IPS-18c (cell line): ENCODE measurements around the gene THAP3.
"Not testable (repeated sequence)": the region's sequence is repeated elsewhere in the genome, so short reads cannot be mapped to it uniquely, and the experiment has no call there.

Source experiments
- H3K4me3 ChIP-seq: 2 replicates; pipeline ENCODE4 v1.7.0; 2013; ENCODE audit warnings: low read depth, mild to moderate bottlenecking, low read length, moderate library complexity; ENCODE audit not compliant: insufficient read depth
- H3K9me3 ChIP-seq: one replicate; pipeline ENCODE4 v1.6.1; 2013; ENCODE audit warnings: mild to moderate bottlenecking, low read length, moderate library complexity; ENCODE audit not compliant: control insufficient read depth, insufficient read depth

Gene THAP3

DNA sequence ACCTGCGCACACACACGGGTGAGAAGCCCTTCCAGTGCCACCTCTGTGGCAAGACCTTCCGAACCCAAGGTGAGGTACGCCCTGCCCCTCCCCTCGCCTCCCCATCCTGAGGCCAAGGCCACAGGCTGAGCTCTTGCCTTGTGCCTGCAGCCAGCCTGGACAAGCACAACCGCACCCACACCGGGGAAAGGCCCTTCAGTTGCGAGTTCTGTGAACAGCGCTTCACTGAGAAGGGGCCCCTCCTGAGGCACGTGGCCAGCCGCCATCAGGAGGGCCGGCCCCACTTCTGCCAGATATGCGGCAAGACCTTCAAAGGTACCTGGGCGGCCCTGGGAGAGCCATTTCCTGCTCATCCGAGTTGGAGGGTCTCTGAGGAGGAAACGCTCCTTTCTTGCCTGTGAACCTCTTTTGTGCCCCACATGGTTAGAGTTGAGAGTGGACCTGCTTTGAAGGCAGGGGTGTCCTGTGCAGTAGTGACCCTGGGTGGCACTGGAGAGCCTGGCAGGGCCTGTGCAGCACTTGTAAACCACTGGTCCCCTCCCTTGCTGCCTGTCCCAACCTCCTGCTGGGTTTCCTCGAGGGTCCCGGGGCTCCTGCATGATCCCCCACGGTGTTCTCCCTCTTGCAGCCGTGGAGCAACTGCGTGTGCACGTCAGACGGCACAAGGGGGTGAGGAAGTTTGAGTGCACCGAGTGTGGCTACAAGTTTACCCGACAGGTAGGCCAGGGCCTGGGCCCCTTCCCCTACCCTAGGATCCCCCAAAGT is 36.4 kb upstream of the THAP3 start:
- Histone ChIP-seq H3K4me3 (no peak overlapping the region), H3K9me3 (no peaks in the 10 kb centered on the region)

DNA sequence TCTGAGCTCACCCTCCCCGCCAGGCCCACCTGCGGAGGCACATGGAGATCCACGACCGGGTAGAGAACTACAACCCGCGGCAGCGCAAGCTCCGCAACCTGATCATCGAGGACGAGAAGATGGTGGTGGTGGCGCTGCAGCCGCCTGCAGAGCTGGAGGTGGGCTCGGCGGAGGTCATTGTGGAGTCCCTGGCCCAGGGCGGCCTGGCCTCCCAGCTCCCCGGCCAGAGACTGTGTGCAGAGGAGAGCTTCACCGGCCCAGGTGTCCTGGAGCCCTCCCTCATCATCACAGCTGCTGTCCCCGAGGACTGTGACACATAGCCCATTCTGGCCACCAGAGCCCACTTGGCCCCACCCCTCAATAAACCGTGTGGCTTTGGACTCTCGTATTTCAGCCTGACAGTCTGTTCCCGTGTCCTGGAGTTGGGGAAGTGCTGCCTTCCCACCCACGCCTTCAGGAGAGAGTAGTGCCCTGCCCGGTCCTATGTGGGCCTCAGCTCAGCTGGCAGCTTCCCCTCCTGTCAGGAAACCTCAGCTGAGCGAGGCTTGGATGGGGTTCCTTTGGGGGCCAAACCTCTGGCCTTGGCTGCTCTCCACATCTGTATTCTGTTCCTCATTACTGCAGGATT is 35.7 kb upstream of the THAP3 start:
- H3K4me3 ChIP-seq, result no peak overlapping the region
- H3K9me3 ChIP-seq, result no peaks in the 10 kb centered on the region

DNA sequence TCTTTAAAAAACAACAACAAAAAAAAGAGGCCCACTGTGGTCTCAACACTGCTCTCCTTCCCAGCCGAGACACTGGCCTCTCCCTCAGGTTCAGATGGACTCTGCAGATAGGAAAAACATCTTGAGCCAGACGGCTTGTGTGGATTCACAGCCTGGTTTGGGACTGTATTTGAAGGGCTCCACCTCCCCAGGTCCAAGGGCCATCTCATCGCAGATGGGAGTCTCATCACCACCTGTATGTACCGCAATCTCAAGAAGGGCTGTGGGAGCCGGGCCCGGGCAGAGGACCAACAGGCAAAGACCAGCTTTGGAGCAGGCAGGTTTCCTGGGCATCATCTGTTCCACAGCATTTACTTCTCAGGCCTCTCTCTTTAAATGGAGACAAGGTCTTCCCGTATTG is 34.6 kb upstream of the THAP3 start:
- H3K4me3 ChIP-seq, result no peak overlapping the region
- H3K9me3 ChIP-seq, result no peaks in the 10 kb centered on the region

DNA sequence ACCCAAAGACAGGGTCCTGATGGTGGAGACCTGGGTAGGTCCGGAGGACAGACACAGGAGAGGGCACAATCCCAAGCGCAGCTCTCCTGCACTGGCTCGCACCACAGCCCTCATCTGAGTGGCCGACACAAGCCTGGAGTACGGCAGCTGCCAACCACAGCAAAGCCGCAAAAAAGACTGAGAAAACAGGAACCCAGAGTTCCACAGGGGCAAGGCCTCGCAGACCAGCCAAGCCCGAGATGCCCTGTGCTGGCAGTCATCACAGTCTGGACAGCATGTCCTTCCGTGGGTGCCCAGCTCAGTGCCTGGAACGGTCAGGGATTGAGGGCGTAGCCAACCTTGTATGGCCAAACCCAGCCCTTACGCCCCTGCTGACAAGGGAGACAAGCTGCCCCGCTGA is 33.4 kb upstream of the THAP3 start:
- H3K9me3 ChIP-seq, result no peaks in the 10 kb centered on the region
- no peak overlapping the region for H3K4me3 ChIP-seq

DNA sequence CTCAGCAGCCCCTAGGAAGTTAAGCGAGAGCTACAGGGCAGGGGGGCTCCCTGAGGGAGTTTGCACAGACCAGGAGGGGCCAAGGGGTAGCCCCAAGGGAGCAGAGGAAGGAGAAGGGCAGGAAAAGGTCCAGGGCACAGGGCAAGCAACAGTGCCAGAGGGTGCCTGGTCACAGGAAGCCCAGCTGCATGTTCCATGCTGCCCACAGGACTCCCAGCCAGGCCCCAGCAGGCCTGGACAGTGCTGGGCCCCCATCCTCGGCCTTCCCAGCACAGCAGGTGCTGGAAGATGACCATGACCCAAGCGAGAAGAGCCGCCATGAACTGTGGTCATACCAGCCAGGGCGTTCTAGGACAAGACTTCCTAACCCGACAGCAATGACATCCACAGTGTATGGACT is 33.0 kb upstream of the THAP3 start:
- no peaks in the 10 kb centered on the region for H3K9me3 ChIP-seq

DNA sequence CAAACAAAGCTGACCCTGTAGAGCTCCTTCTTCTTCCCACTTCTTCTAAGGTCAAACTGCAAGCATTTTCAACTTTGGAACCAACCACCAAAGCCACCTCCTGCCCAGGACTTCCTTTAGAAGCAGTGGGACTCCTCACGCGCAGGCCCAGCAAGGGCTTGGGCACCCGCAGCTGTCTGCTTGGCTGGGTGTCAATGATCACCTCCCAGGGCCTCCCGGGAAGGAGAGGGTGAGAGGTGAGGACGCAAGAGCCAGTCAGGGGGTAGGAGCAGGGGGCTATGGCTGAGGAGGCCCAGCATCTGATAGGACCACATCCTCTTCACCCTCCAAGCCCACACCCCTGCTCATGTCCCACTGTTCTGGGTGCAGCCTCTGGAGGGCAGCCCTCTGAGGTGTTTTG is 32.2 kb upstream of the THAP3 start:
- Histone ChIP-seq H3K4me3 (no peak overlapping the region), H3K9me3 (no peaks in the 10 kb centered on the region)

More for the DNA sequence above, 33.0 kb upstream of the THAP3 start:
- H3K4me3 ChIP-seq, result no peak overlapping the region

DNA sequence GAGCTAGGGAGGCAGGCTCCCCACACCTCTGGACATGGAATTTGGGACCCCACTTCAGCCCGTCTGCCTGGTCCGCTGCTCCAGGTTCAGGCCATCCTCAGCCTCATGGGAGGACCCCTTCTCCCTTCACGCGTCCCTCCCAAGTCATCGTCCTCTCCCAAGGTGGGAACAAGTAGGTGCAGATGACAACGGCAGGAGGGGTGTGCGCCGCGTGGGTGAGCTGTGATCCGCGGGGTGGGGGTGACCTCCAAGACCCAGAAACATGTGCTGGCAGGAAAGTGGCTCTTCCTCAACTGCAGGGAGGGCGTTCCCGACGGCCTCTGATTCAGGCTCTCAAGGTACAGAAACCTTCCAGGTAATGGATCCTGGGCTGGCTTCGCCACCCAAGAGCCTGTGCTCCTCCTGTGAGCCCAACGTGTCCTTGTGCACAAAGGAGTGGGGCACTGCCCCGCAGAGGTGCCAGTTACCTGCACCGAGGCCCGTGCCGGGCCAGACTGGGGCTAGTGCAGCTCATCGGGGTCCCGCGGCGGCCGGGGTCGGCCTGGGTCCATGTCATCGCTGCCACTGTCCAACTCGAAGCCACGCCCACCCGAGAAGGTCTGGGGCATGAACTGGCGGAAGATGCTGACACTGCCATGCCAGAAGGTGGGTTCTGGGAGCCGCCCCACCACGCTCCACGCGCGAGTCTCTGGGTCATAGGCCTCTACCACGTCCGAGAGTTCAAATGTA is 31.6 kb upstream of the THAP3 start:
- H3K4me3 ChIP-seq, result no peak overlapping the region
- no peaks in the 10 kb centered on the region for H3K9me3 ChIP-seq

DNA sequence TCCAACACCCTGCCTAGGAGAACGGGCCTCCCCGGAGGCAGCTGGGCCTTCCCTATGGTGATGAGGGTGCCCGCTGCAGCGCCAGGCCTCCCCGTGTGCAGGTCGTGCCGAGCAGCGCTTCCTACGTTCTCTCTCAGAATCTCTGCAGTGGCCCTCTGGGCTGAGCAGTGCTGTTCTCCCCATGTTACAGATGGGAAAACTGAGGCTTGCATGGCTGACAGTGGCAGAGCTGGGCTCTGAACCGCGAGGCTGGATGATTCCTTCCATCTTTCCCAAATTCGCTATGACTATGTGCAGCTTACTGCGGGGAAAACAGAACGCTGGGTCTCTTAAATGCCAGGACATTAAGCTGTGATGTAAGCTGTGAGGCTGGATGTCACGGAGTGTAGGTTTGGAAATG is 30.9 kb upstream of the THAP3 start:
- Histone ChIP-seq H3K9me3 (no peaks in the 10 kb centered on the region), H3K4me3 (no peak overlapping the region)

DNA sequence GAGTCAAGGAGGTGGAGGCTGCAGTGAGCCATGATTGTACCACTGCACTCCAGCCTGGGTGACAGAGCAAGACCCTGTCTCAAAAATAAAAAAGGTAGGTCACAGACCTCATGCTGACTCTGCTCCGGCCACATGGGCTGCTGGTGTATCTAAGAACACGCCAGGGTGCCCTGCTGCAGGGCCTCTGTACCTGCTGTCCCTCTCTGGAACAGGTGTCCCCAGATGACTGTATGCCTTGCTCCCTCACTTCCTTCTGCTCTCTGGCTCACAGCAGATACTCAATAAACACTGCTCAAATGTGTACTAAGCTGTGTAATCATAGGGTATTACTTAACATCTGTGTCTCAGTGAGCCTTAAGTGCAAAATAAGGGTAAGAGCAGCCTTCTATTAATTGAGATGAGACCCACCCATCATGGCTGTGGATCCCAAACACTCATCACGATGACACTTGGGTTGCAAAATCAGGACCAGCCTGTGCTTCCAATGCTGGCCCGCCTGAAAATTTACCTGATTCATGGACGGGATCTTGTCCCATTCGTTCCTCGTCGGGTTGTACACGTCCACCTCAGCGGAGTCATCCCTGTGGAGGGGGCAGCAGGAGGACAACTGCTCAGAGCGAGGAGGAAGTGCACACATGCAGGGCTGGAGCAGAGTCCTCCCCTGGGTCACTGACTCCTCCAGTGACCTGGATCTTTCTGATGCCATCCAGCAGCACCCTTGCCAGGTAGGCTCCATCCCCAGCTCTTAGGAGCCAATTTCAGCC is 29.5 kb upstream of the THAP3 start:
- Histone ChIP-seq H3K4me3 (no peak overlapping the region), H3K9me3 (no peaks in the 10 kb centered on the region)

DNA sequence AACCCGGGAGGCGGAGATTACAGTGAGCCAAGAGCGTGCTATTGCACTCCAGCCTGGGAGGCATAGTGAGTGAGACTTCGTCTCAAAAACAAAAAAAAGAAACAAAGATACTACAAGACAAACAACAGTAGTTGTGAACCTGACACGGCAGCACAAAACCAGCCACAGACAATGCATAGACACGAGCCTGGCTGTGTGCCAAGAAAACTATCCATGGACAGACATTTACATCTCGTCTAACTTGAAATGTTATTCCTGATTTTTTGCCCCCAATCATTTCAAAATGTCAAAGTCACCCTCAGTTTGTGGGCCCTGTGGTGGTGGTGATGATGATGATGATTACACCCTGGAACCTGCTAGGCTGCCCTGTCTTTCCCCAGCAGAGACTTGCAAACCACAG is 28.3 kb upstream of the THAP3 start:
- H3K4me3 ChIP-seq, result no peak overlapping the region
- no peaks in the 10 kb centered on the region for H3K9me3 ChIP-seq

DNA sequence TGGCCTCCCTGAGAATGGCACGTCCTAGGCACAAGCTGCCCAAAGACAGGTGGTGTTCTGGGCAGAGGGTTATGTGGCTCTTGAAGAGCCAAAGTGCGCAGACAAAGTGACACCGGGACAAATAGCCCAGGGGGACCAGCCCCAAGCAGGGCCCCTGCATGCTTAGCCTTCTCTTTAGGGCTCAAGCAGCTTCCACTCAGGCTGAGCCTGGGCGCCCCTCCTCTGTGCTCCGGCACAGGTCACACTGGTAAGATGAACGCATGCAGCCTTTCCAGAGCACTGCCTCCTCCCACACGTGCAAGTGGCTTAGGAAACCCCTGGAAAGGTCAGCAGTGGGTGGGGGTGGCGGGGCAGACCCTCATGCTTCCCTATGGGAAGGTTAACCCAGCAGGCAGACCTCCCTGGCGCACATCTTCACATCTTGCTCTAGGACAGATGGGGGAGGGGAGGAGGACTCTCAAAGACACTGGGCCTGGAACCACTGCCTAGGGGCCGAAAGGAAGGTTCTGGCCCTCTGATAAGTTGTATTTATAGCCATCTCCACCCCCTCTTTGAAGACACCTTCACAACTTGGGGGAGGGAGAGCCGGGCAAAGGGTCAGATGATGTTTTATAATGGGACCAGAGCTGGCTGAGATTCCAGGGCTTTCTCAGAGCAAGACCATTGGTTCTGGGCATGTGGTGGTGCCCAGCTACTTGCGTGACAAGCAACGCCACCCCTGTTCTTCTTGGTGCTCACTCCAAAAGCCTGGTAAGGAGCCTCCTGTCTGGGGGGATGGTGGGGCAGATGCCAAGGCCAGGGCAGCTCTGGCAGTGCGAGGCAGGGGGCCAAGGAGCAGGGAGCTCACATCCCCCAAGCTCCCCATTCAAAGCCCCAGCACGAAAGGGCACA is 27.5 kb upstream of the THAP3 start:
- H3K4me3 ChIP-seq, result no peak overlapping the region
- H3K9me3 ChIP-seq, result peaks cover 4% of the 10 kb centered on the region

DNA sequence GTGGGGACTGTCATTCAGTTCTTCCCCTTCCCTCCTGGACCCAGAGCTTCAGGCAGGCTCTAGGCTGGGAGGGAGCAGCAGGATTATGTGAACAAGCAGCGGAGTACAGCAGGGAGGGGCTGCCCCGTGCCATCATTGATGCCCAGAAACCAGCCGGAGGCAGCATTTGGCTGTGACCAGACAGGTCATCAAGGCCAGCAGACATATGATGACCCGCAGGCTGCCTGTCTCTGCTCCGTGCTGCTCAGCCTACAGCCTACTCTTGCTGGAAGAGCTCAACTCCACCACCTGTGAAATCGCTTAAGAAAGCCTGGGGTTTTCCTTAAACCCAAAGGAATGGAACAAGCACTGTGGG is 26.9 kb upstream of the THAP3 start:
- peaks cover 6% of the 10 kb centered on the region for H3K9me3 ChIP-seq

DNA sequence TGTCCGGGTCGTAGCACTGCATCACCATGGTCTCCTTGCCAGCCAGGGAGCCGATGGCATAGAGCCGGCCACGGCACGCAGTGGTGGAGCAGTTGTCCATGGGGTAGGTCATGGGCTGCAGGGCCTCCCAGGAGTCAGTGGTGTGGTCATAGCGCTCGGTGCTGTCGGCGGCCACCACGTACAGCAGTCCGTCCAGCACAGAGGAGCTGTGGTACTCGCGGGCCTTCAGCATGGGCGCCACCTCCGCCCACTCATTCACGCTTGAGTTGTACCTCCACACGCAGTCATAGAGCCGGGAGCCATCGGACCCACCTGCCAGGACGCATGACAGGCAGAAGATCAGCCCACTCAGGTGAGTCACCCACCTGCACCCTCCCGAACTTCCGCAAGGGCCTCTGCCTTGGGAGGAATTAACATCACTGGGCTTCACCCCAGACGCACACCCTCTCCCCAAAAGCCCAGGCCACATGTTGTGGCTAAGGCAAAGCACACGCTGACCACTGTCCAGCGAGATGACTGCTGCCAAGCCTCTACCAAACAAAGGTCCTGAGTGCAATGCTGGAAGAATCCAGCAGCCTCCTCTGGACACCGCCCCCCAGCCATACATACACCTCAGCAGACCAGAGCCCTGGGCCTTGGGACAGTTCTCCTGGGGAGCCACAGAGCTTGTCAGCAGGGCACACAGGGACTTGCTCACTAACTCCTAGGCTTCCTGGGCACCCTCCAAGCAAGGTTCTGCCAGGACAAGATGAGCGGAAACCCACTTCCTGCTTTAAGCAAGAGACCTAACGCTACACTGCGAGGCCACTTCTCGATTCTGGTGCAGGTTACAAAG is 25.3 kb upstream of the THAP3 start:
- H3K9me3 ChIP-seq, result peaks cover 6% of the 10 kb centered on the region
- no peak overlapping the region; the same call in 1 of the 2 replicates for H3K4me3 ChIP-seq

More for the DNA sequence above, 26.9 kb upstream of the THAP3 start:
- H3K4me3 ChIP-seq, result no peak overlapping the region

DNA sequence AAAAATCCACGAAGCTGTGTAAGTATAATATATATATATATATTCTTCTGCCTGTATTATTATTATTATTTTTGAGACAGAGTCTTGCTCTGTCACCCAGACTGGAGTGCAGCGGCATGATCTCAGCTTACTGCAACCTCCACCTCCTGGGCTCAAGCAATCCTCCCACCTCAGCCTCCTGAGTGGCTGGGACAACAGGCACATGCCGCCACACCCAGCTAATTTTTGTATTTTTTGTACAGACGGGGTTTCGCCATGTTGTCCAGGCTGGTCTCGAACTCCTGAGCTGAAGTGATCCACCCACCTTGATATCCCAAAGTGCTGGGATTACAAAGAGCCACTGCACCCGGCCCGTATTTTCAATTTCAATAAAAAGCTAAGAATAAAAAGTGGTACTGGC is 24.7 kb upstream of the THAP3 start:
- not testable (repeated sequence) for H3K4me3 ChIP-seq, H3K9me3 ChIP-seq

DNA sequence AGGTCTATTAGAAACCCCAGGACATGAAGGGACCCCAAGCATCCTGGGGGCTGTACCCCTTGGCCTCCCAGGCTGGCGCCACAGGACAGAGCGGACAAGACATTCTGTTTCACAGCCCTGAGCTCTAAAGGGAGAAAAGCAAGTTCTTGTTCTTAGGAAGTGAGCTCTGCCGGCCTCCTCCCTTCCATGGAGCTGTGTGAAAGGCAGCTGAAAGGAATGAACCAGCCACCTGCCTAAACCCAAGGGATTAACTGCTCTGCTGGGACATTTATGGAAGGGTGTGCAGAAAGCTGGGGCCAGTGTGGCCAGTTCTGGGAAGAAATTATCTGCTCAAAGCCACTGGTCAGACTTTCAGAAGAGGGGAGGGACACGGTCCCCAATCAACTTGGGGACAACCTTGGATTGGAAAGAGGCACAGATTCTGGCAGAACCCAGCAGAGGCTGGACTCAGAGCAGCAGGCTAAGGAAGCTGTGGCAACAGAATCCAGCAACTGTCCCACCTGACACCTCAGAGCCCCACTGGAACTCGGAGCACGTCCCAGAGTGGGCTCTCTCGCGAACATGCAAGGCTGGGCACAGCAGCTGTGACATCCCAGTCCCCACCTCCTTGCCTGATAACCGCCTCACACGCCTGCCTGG is 24.1 kb upstream of the THAP3 start:
- Histone ChIP-seq H3K9me3 (peaks cover 6% of the 10 kb centered on the region), H3K4me3 (peak overlapping the region; percentile 97)
